ENCODE measurements around the gene CUL2.
"Not testable (repeated sequence)": the region's sequence is repeated elsewhere in the genome, so short reads cannot be mapped to it uniquely, and the experiment has no call there.

DNA sequence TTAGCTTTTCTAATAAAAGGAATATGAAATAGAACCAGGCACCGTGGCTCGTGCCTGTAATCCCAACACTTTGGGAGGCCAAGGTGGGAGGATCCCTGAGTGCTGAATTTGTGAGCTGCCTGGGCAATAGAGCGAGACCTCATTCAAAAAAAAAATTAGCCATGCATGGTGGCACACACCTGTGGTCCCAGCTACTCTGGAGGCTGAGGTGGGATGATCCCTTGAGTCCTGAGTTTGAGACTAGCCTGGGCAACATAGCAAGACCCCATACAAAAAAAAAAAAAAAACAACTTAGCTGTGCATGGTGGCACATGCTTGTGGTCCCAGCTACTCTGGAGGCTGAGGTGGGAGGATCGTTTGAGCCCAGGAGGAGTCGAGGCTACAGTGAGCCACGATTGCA lies 44.9 kb downstream of the CUL2 start:
- TF ChIP-seq, protein P1, sequence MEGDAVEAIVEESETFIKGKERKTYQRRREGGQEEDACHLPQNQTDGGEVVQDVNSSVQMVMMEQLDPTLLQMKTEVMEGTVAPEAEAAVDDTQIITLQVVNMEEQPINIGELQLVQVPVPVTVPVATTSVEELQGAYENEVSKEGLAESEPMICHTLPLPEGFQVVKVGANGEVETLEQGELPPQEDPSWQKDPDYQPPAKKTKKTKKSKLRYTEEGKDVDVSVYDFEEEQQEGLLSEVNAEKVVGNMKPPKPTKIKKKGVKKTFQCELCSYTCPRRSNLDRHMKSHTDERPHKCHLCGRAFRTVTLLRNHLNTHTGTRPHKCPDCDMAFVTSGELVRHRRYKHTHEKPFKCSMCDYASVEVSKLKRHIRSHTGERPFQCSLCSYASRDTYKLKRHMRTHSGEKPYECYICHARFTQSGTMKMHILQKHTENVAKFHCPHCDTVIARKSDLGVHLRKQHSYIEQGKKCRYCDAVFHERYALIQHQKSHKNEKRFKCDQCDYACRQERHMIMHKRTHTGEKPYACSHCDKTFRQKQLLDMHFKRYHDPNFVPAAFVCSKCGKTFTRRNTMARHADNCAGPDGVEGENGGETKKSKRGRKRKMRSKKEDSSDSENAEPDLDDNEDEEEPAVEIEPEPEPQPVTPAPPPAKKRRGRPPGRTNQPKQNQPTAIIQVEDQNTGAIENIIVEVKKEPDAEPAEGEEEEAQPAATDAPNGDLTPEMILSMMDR (IDR thresholded peaks at IDR 0.05), result not testable (repeated sequence)
- not testable (repeated sequence) for TF ChIP-seq POLR2A (IDR thresholded peaks at IDR 0.05); POLR2AphosphoS5 (IDR thresholded peaks at IDR 0.05; ENCODE audit: insufficient read depth in 1 of 2, low read depth in 1 of 2)
